Transverse colon (tissue), 4 donors: ENCODE results near the gene RNF126. TPM values are rescaled to one million over a fixed set of nuclear protein-coding genes. Genes with fewer than 3 reads are reported as not detected.
"Not testable (repeated sequence)": the region's sequence is repeated elsewhere in the genome, so short reads cannot be mapped to it uniquely, and the experiment has no call there.

Experiments
- DNase-seq: peaks from one replicate; pipeline ENCODE4 v3.0.0-alpha.2; 2019
- H3K27ac ChIP-seq, 4 donors: fragments of 200-600 bp; sonication (generic); 2 replicates each; pipeline ENCODE4 v1.5.1; 2016 to 2018; ENCODE audit warnings: inconsistent platforms in 4 of 4
- H3K27me3 ChIP-seq: fragments of 200-600 bp; sonication (generic); 2 replicates; pipeline ENCODE4 v1.5.1; 2017; ENCODE audit warnings: inconsistent platforms
- H3K36me3 ChIP-seq, 4 donors: fragments of 200-600 bp; sonication (generic); 2 replicates each; pipeline ENCODE4 v1.5.1; 2017 to 2019; ENCODE audit warnings: inconsistent platforms in 4 of 4
- H3K4me1 ChIP-seq, 4 donors: fragments of 200-600 bp; sonication (generic); 2 replicates each; pipeline ENCODE4 v1.5.1; 2017 to 2020; ENCODE audit warnings: inconsistent platforms in 4 of 4
- H3K4me3 ChIP-seq, 4 donors: fragments of 200-600 bp; sonication (generic); 1 replicate in 1 of 4; 2 replicates in 3 of 4; pipeline versions ENCODE4 v1.5.1 to v1.6.1; 2017 to 2019; ENCODE audit warnings: inconsistent platforms in 4 of 4
- H3K9me3 ChIP-seq, 2 donors: fragments of 200-600 bp; sonication (generic); 2 replicates each; pipeline ENCODE4 v1.5.1; 2017 to 2019; ENCODE audit warnings: inconsistent platforms in 2 of 2
- CTCF ChIP-seq, 5 experiments: fragments of 200-600 bp in 3 of 5; fragments of 450-650 bp in 2 of 5; sonication (generic) in 3 of 5; IDR thresholded peaks; 1 replicate in 2 of 5; 2 replicates in 3 of 5; pipeline ENCODE4 v1.5.1; 2016 to 2017; ENCODE audit warnings: antibody characterized with exemption in 5 of 5, inconsistent platforms in 3 of 5, mild to moderate bottlenecking in 2 of 5, moderate library complexity in 1 of 5
- EP300 ChIP-seq: sonication (generic); formaldehyde crosslinking; IDR thresholded peaks from one replicate; pipeline ENCODE4 v1.6.1; 2017; ENCODE audit warnings: antibody characterized with exemption, low read depth
- POLR2A ChIP-seq: fragments of 450-650 bp; IDR thresholded peaks from one replicate; pipeline ENCODE4 v1.6.1; 2016; ENCODE audit warnings: antibody characterized with exemption, mild to moderate bottlenecking, moderate library complexity
- POLR2AphosphoS5 ChIP-seq, 3 donors: sonication (generic); formaldehyde crosslinking; IDR thresholded peaks; one replicate each; pipeline ENCODE4 v1.6.1; 2016; ENCODE audit warnings: antibody characterized with exemption in 3 of 3
- WGBS, 2 donors: methylation state at CpG; one replicate each; pipeline ENCODE4 v1.1.5; 2018; ENCODE audit warnings: low coverage in 1 of 2; 5-methylcytosine and 5-hydroxymethylcytosine counted together
- in situ Hi-C, 4 donors: fragments of 200-750 bp; cut with MboI; loops; one replicate each; pipeline versions ENCODE4 v1.15.0 to v1.15.1; 2017; ENCODE audit warnings: low sequenced_read_pairs in 3 of 4, low pct_ligation_motif_present in 1 of 4, low pct_unique_long_range_greater_than_20kb in 1 of 4
- intact Hi-C: fragments of 100-400 bp; cut with DNase I; formaldehyde crosslinking; loops from one replicate; pipeline ENCODE4 v1.15.1; 2023; ENCODE audit warnings: low total_unique reads
- total RNA-seq, 4 donors: library from RNA; depleted of rRNA; stranded (reverse); fragments of >200 nt; gene quantifications; one replicate each; pipeline ENCODE4 v1.1.0, GENCODE V29; 2016

The RNF126 gene
- total RNA-seq, 4 donors from 2014 or later, result 88.6 to 148 (median 102) TPM

- DNase-seq, result no peak
- Histone ChIP-seq H3K4me3 (no peak overlapping the region), H3K27ac (no peak overlapping the region), H3K9me3 (no peaks in the 10 kb centered on the region), H3K36me3 (peaks cover 0 to 13% (median 6%) of the 10 kb centered on the region in 4 donors), H3K27me3 (no peaks in the 10 kb centered on the region), H3K4me1 (peaks cover 7 to 14% (median 12%) of the 10 kb centered on the region in 4 donors)
- intact Hi-C loops, result no loop called here
- TF ChIP-seq POLR2AphosphoS5 (IDR thresholded peaks at IDR 0.05), result no peak
- TF ChIP-seq CTCF (IDR thresholded peaks at IDR 0.05), result peak in 1 of 5 experiments; percentile 15
- in situ Hi-C loops, result no loop called here
- 92 to 100% methylated on average over 11 to 19 of the region's 19 CpGs for WGBS, 2 donors
Observed at GRCh38 chr19:628168-628567, 34.8 kb downstream of the RNF126 start.

GRCh38 chr19:626566-626965 is 36.4 kb downstream of the RNF126 start:
- H3K27ac ChIP-seq, in situ Hi-C loops, H3K9me3 ChIP-seq, DNase-seq, H3K4me1 ChIP-seq, intact Hi-C loops, H3K4me3 ChIP-seq, H3K27me3 ChIP-seq: not testable (repeated sequence)
- WGBS, 2 donors, result 92 to 94% methylated on average over 6 to 7 of the region's 7 CpGs
- peaks cover 0 to 23% (median 6%) of the 10 kb centered on the region in 4 donors for H3K36me3 ChIP-seq

GRCh38 chr19:625257-625656 is 37.8 kb downstream of the RNF126 start:
- in situ Hi-C loops, result no loop called here
- TF ChIP-seq POLR2AphosphoS5 (IDR thresholded peaks at IDR 0.05) (no peak), POLR2A (no peak), EP300 (no peak), CTCF (IDR thresholded peaks at IDR 0.05) (no peak)
- no peak for DNase-seq
- no peaks in the 10 kb centered on the region for H3K4me1 ChIP-seq
- intact Hi-C loops, result no loop called here
- 71 to 98% methylated on average over 1 to 5 of the region's 5 CpGs for WGBS, 2 donors
- no peak overlapping the region for H3K4me3 ChIP-seq
- H3K27me3 ChIP-seq, result no peaks in the 10 kb centered on the region
- no peaks in the 10 kb centered on the region for H3K9me3 ChIP-seq
- H3K27ac ChIP-seq, result no peak overlapping the region
- peaks cover 0 to 23% (median 10%) of the 10 kb centered on the region in 4 donors for H3K36me3 ChIP-seq

GRCh38 chr19:624433-625109 is 38.4 kb downstream of the RNF126 start:
- Histone ChIP-seq H3K27ac (no peak overlapping the region), H3K4me3 (no peak overlapping the region), H3K27me3 (no peaks in the 10 kb centered on the region), H3K4me1 (no peaks in the 10 kb centered on the region), H3K9me3 (no peaks in the 10 kb centered on the region), H3K36me3 (peaks cover 0 to 26% (median 12%) of the 10 kb centered on the region in 4 donors)
- in situ Hi-C loops, result no loop called here
- no peak for TF ChIP-seq EP300
- TF ChIP-seq CTCF (IDR thresholded peaks at IDR 0.05), result no peak
- TF ChIP-seq POLR2AphosphoS5 (IDR thresholded peaks at IDR 0.05), result no peak
- no peak for TF ChIP-seq POLR2A
- WGBS, 2 donors, result 91% methylated on average over 16 of the region's 24 CpGs; no CpG with 5 or more reads in 1 of the 2 donors
- intact Hi-C loops, result no loop called here
- DNase-seq, result no peak

- H3K27me3 ChIP-seq, result no peaks in the 10 kb centered on the region
- in situ Hi-C loops, result no loop called here
- no peak overlapping the region for H3K27ac ChIP-seq
- TF ChIP-seq POLR2AphosphoS5 (IDR thresholded peaks at IDR 0.05) (no peak), CTCF (IDR thresholded peaks at IDR 0.05) (no peak), EP300 (no peak), POLR2A (no peak)
- H3K9me3 ChIP-seq, result no peaks in the 10 kb centered on the region
- H3K4me3 ChIP-seq, result no peak overlapping the region
- intact Hi-C loops, result no loop called here
- H3K4me1 ChIP-seq, result no peaks in the 10 kb centered on the region
- peaks cover 0 to 26% (median 12%) of the 10 kb centered on the region in 4 donors for H3K36me3 ChIP-seq
- no peak for DNase-seq
- WGBS, 2 donors, result 84 to 91% methylated on average over 22 to 24 of the region's 24 CpGs
Observed at GRCh38 chr19:623974-624373, 39.0 kb downstream of the RNF126 start.
